Right cardiac atrium (tissue), 5 donors: ENCODE measurements around the gene ZNF777. TPM values are rescaled to one million over a fixed set of nuclear protein-coding genes. Genes with fewer than 3 reads are reported as not detected.
"Not testable (repeated sequence)": the region's sequence is repeated elsewhere in the genome, so short reads cannot be mapped to it uniquely, and the experiment has no call there.

Source experiments
- ATAC-seq, 2 donors: fragments of 200-7000 bp; cut with Tn5 transposase; one replicate each; pipeline versions ENCODE4 v1.8.0 to v1.9.1; 2020; ENCODE audit warnings: moderate library complexity in 2 of 2, mild to moderate bottlenecking in 1 of 2
- DNase-seq, 3 donors: peaks; one replicate each; pipeline ENCODE4 v3.0.0-alpha.2; 2020
- H3K27ac ChIP-seq: one replicate; pipeline ENCODE4 v1.5.1; 2013; ENCODE audit warnings: mild to moderate bottlenecking, low read length, control low read depth, moderate library complexity
- H3K27me3 ChIP-seq: one replicate; pipeline ENCODE4 v1.6.1; 2013; ENCODE audit not compliant: control insufficient read depth, insufficient read depth
- H3K4me1 ChIP-seq: one replicate; pipeline ENCODE4 v1.6.1; 2013; ENCODE audit warnings: low read length; ENCODE audit not compliant: control insufficient read depth, insufficient read depth
- H3K4me3 ChIP-seq: one replicate; pipeline ENCODE4 v1.5.1; 2013; ENCODE audit warnings: low read length, control low read depth
- H3K9me3 ChIP-seq: one replicate; pipeline ENCODE4 v1.6.1; 2013; ENCODE audit warnings: low read length; ENCODE audit not compliant: control insufficient read depth
- WGBS: extraction: QIAGEN DNeasy Blood & Tissue Kit; methylation state at CpG from one replicate; pipeline ENCODE4 v1.1.7; 2013; 5-methylcytosine and 5-hydroxymethylcytosine counted together
- intact Hi-C, 4 donors: fragments of 100-400 bp; cut with DNase I; formaldehyde crosslinking; loops; one replicate each; pipeline versions ENCODE4 v1.11.0 to v1.14.0; 2022 to 2023
- polyA plus RNA-seq: library from polyadenylated mRNA; stranded (reverse); fragments of 200-250 nt; gene quantifications from one replicate; pipeline ENCODE4 v1.2.3, GENCODE V29; 2013
- total RNA-seq, 4 donors: library from RNA; stranded (reverse); fragmentation: NEBNext Ultra II Directional; extraction: Animal tissue kit (Norgen Biotek cat#: 25700); gene quantifications; one replicate each; pipeline ENCODE4 v1.2.1, GENCODE V29; 2021
- donor health status: healthy with polysubstance abuse.
- donor health status: DM: no; HTN: yes; CAD: no.
- donor health status: DM: no; HTN: no; CAD: no.
- donor health status: DM: no; HTN: yes; CAD: no; lungs with severe emphysema.
- donor health status: DM: yes; HTN: yes; CAD: no.

Gene ZNF777
- total and polyA plus RNA-seq, 5 donors, result 6.9 to 8.2 (median 7.5) TPM

GRCh38 chr7:149495785-149496641, 35.2 kb upstream of the ZNF777 start:
- 37% methylated on average over 12 of the region's 13 CpGs for WGBS
- peak; percentile 47 to 58 for ATAC-seq
- no peaks in the 10 kb centered on the region for H3K9me3 ChIP-seq
- no peaks in the 10 kb centered on the region for H3K27me3 ChIP-seq
- H3K4me3 ChIP-seq, result peak overlapping the region; percentile 98
- no peaks in the 10 kb centered on the region for H3K4me1 ChIP-seq
- peak; percentile 86 to 93 (median 87) for DNase-seq
- no peak overlapping the region for H3K27ac ChIP-seq
- intact Hi-C loops, result no loop called here

GRCh38 chr7:149494738-149495368, 34.0 kb upstream of the ZNF777 start:
- no peak overlapping the region for H3K4me3 ChIP-seq

GRCh38 chr7:149493975-149494374, 33.1 kb upstream of the ZNF777 start:
- H3K4me1 ChIP-seq, H3K27me3 ChIP-seq, H3K27ac ChIP-seq, ATAC-seq, H3K9me3 ChIP-seq, intact Hi-C loops, H3K4me3 ChIP-seq: not testable (repeated sequence)
- WGBS, result 95% methylated on average over 18 of the region's 20 CpGs
- peak in 1 of 3 donors; percentile 54 for DNase-seq

More at GRCh38 chr7:149494738-149495368, 34.0 kb upstream of the ZNF777 start:
- no peaks in the 10 kb centered on the region for H3K4me1 ChIP-seq
- ATAC-seq (no peak), DNase-seq (no peak)
- intact Hi-C loops, result no loop called here
- 79% methylated on average over 6 of the region's 6 CpGs for WGBS
- no peak overlapping the region for H3K27ac ChIP-seq
- no peaks in the 10 kb centered on the region for H3K27me3 ChIP-seq
- no peaks in the 10 kb centered on the region for H3K9me3 ChIP-seq

GRCh38 chr7:149493366-149493765, 32.5 kb upstream of the ZNF777 start:
- Histone ChIP-seq H3K27me3 (no peaks in the 10 kb centered on the region), H3K27ac (no peak overlapping the region), H3K9me3 (no peaks in the 10 kb centered on the region), H3K4me1 (no peaks in the 10 kb centered on the region), H3K4me3 (no peak overlapping the region)
- intact Hi-C loops, result no loop called here
- DNase-seq (no peak), ATAC-seq (no peak)
- WGBS, result 96% methylated on average over 9 of the region's 9 CpGs

GRCh38 chr7:149490083-149490760, 29.4 kb upstream of the ZNF777 start:
- H3K27me3 ChIP-seq, result no peaks in the 10 kb centered on the region
- no peaks in the 10 kb centered on the region for H3K4me1 ChIP-seq
- no peaks in the 10 kb centered on the region for H3K9me3 ChIP-seq
- H3K27ac ChIP-seq, result no peak overlapping the region
- ATAC-seq (no peak), DNase-seq (no peak)
- no peak overlapping the region for H3K4me3 ChIP-seq
- 83% methylated on average over 15 of the region's 15 CpGs for WGBS
- intact Hi-C loops, result no loop called here

- ATAC-seq (peak; percentile 44 to 50), DNase-seq (no peak)
These were observed 28.6 kb upstream of the ZNF777 start for GRCh38 chr7:149489391-149490024.

GRCh38 chr7:149479568-149479967, 18.7 kb upstream of the ZNF777 start:
- Histone ChIP-seq H3K27ac (no peak overlapping the region), H3K4me3 (no peak overlapping the region), H3K9me3 (no peaks in the 10 kb centered on the region), H3K4me1 (no peaks in the 10 kb centered on the region), H3K27me3 (no peaks in the 10 kb centered on the region)
- intact Hi-C loops, result no loop called here
- ATAC-seq (no peak), DNase-seq (no peak)
- WGBS, result 99% methylated on average over 1 of the region's 1 CpG

More at GRCh38 chr7:149489391-149490024, 28.6 kb upstream of the ZNF777 start:
- Histone ChIP-seq H3K9me3 (no peaks in the 10 kb centered on the region), H3K27me3 (no peaks in the 10 kb centered on the region), H3K27ac (no peak overlapping the region), H3K4me3 (no peak overlapping the region), H3K4me1 (no peaks in the 10 kb centered on the region)
- WGBS, result 84% methylated on average over 15 of the region's 15 CpGs
- intact Hi-C loops, result no loop called here

GRCh38 chr7:149478754-149479153, 17.9 kb upstream of the ZNF777 start:
- no peaks in the 10 kb centered on the region for H3K27me3 ChIP-seq
- intact Hi-C loops, result no loop called here
- DNase-seq (no peak), ATAC-seq (no peak)
- H3K27ac ChIP-seq, result no peak overlapping the region
- H3K9me3 ChIP-seq, result no peaks in the 10 kb centered on the region
- H3K4me3 ChIP-seq, result no peak overlapping the region
- no peaks in the 10 kb centered on the region for H3K4me1 ChIP-seq
- WGBS, result 100% methylated on average over 1 of the region's 1 CpG

- Histone ChIP-seq H3K27me3 (no peaks in the 10 kb centered on the region), H3K9me3 (no peaks in the 10 kb centered on the region), H3K4me1 (no peaks in the 10 kb centered on the region), H3K27ac (no peak overlapping the region), H3K4me3 (no peak overlapping the region)
- DNase-seq (peak in 1 of 3 donors; percentile 48), ATAC-seq (no peak)
- intact Hi-C loops, result no loop called here
- 92% methylated on average over 18 of the region's 18 CpGs for WGBS
These were observed 16.9 kb upstream of the ZNF777 start for GRCh38 chr7:149477494-149478443.

- WGBS, result 93% methylated on average over 12 of the region's 12 CpGs
- Histone ChIP-seq H3K4me3 (no peak overlapping the region), H3K27ac (no peak overlapping the region), H3K27me3 (no peaks in the 10 kb centered on the region), H3K4me1 (no peaks in the 10 kb centered on the region), H3K9me3 (no peaks in the 10 kb centered on the region)
- ATAC-seq (no peak), DNase-seq (no peak)
- intact Hi-C loops, result no loop called here
These were observed 15.9 kb upstream of the ZNF777 start for GRCh38 chr7:149476791-149477190.
